NCI-H1092 (cell line): ENCODE measurements around the gene ABTB2.

Experiments
- DNase-seq: peaks from one replicate; lab custom pipeline; 2025; lab: John Stamatoyannopoulos, UW

Gene ABTB2

DNA sequence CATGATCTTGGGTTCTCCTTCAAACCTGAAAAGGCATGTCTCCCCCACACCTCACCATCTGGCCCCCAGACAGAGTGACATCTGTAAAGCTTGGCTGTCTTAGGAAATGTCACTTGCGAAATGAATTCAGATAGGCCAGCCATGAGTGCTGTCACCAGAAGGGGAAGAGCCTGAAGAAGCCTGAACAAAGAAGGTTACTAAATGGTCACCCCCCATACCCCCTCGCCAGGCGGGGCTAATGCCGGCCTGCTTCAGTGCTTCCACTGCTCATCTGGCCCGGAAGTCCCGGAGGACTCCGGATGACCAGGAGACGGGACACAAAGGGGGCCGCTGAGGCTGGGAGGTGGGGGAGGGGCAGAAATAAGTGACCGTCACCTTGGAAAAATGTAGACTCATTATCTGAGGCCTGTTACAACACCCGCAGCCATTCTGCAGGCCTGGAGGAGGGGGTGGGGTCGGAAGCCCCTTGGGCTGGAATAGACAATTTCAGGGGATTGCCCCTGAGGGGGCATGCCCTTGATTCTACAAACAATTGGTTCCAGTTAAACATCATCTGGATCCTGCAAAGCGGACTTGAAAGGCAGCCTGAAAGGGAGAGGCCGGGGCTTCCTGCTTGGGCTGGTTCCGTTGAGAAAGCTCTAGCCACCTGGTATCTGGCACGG is 209.2 kb downstream of the ABTB2 start:
- DNase-seq = no peak

DNA sequence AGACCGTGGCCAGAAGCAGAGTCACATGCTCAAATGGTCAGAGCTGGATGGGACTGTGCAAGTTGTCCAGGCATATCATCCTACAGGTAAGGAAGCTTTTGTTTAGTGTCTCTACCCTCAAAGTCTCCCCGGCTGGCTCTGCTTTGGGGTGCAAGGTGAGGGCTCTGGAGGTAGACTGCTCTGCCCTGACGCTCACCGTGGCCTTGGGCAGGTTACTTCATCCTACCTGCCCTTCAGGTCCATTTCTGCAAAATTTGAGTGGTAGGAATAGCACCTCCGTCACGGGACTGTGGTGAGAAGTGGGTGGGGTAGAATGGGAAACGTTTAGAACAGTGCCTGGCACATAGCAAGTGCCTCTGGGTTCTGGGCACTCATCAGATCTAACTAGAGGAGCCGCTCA is 210.2 kb downstream of the ABTB2 start:
- DNase-seq = no peak

DNA sequence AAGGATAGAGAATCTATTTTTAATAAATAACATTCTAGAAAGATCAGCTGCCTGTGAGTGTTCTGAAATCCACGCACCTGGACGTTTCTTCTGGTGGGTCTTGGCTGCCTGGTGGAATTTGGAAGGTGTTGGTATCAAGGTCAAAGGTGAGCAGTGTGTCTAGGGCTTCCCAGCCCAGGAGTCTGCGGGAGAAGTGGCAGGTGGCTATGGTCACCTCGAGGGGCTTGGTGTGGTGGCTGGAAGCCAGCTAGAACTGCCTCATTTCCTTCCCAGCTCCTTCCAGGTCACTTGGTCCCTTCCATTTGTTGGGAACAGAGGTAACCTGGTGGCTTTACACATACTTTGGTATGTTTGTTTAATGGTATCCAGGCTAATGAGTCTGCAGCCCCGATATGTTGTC is 210.9 kb downstream of the ABTB2 start:
- DNase-seq = no peak

DNA sequence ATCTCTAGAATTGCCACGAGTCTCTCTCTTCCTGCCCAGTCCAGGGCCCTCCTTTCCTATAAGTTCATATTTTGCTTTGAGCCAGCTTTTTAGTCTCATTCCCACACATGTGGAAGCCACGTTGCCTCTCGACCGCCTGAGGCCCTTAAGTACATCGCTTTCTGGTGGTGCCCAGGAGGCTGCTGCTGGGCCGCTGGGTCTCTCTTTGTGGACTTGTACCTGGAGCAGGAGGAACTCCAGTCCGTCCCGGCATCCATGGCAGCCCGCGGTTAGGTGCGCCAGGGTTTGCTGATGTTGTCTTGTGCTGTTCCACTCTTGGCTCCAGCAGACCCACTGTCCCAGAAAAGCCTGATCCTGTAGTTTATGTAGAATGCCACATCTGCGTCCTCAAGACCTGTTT is 211.4 kb downstream of the ABTB2 start:
- DNase-seq = no peak

DNA sequence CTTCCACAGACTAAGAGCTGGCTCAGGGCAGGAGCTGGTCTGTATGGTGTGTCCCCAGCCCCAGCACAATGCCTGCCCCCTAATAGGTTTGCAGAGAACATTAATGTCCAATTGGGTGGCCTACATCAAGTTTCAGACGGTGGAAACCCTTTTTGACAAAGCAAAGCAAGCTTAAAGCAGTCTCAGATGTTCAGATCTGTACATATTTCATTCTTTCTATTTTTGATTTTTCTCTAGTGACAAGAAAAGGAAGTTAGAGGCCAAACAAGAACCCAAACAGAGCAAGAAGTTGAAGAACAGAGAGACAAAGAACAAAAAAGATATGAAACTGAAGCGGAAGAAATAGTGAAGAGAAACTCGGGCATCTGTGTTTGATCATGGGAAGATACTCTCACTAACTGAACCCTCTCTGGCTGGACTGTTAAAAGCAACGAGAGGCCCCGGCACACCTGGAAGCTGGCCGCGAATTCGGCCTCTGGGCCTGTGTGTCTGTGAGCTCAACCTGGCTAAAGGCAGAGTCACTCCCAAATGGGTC is 211.9 kb downstream of the ABTB2 start:
- DNase-seq = no peak

DNA sequence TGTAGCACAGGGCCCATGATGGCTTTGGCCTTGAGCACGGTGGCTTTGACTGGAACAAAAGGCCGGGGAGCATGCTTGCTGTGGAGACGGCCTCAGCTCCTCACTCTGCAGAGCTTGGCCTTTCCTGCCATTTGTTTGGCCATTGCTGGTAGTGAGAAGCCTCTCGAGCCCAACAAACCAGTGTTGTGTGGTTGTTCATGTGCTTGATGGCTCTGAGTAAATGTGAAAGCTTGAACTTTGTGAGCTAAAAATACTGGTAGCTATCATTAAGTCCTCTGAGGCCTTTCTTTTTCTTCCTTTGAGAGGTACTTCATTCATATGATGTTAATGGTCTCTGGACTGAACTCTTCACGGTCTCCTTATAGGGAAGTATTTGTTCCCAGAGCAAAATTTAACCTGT is 212.7 kb downstream of the ABTB2 start:
- no peak for DNase-seq

DNA sequence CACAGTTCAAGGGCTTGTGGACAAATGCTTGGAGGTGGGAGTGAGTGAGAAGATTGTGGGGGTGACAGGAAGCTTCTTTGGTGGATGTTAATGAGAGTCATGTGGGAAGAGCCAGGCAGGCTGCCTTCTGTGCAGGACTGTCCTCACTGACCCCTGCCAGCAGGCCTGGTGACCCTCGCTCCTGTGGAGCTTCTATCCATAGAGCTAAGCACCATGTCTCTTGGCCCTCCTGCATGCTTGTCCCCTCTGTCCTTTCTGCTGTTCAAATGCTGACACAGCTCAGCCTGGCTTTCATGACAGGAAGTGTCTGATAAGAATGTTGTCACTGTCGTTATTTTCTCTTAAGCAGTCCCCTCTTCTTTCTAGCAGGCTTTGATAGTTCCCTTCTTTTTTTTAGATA is 214.8 kb downstream of the ABTB2 start:
- DNase-seq = no peak

DNA sequence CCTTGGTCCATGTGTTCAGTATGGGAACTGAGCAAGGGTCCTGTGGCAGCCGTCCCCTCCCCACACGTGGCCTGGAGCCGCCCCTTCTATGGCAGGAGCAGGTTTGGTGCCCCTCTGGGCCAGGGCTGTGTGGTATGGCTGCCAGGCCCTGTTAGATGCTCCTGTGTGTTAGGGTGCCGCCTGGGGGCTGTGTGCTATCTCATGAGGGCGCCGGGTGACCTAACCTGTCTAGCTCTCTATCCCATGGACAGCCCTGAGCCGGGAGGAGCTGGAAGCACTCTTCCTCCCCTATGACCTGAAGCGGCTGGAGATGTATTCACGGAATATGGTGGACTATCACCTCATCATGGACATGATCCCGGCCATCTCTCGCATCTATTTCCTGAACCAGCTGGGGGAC is 217.7 kb downstream of the ABTB2 start:
- DNase-seq = no peak

DNA sequence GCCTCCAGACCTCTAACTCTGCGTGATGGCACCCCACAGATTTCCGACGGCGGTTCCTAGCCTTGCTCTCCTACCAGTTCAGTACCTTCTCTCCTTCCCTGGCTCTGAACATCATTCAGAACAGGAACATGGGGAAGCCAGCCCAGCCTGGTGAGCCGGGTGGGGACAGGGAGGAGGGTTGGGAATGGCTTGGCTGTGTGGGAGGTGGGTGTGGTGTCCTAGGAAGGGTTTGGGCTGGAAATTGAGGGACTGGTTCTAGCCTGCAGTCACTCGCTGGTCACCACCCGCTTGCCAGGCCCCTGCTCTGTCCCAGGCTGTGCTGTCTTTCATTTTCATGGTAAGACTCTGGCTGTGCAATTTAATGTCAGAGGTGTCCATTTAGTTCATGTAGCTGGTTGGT is 218.5 kb downstream of the ABTB2 start:
- DNase-seq = no peak

DNA sequence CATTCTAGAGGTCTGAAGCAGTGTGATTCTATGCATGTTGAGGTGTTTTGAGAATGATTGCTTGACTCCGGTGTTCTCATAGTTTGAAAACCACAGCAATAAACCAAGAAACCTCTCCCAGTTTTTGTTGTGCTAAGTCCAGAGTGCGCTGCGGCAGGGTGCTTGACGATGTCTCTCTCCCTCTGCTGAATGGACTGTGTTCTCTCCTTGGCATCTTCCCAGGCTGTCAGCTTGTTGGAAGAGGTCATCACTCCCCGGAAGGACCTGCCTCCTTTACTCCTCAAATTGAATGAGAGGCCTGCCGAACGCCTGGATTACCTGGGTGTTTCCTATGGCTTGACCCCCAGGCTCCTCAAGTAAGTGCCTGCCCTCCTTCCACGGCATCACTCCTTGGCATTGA is 221.4 kb downstream of the ABTB2 start:
- no peak for DNase-seq

DNA sequence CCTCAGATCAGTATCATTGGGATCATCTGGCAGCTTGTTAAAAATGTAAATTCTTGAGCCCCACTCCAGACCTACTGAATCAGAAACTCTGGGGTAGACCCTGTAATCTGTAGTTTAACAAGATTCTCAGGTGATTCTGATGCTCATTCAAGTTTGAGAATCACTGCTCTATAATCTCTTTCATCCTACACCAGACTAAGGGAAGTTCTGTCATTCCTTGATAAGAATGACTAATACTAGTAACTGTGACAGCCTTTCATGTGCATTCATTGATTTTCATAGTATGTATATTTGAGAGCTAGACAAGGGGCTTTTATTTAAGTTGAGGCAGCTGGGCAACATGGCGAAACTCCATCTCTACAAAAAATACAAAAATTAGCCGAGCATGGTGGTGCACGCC is 222.4 kb downstream of the ABTB2 start:
- no peak for DNase-seq

DNA sequence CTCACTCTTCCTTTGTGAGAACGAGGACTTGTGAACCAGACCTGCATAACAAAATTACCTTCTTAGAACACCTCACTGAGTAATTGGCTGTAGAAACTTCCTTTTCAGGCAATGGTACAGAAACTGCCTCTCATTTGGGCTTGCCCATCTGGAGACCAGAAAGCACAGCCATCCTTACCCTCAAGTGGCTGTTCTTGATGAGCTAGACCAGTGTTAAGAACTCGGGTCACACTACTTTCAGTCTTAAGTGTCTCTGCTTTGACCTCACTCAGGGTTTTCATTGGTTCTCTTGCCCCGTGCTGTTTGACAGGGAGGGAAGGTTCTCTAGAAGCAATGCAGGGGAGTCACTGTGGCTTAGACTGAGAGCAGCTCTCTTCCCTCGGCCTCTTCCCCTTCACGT is 223.0 kb downstream of the ABTB2 start:
- no peak for DNase-seq

DNA sequence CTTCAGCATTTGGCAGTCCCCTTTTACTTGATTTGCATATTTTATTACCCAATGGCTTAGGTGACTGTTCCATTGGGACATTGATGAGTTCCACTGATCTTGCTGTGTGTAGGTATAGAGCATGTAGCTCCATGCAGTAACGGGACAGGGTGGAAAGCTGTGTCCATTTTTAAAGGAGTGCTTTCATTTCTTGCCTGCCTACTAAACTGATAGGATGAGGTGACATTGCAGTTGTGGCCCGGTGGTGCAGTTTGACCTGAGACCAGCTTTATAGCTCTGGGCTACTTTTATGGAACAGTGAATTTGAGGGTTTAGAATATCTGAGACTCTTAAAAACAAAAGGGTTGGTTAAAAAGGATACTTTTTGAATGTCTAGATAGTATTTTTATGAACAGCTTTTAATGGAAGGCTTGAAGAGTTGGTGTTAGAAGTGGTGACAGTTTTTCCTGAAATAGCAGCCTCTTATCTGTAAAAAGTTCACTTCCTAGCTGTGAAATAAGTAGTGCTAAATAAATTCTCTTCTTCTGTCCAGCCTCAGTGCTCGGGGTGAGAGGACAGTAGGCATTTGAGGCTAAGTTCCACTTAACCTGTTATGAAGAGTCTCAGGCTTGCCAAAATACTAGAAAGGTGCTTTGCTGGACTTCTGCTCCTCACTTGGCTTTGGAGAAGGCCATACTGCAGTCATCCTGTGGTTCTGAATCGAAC is 225.4 kb downstream of the ABTB2 start:
- no peak for DNase-seq

DNA sequence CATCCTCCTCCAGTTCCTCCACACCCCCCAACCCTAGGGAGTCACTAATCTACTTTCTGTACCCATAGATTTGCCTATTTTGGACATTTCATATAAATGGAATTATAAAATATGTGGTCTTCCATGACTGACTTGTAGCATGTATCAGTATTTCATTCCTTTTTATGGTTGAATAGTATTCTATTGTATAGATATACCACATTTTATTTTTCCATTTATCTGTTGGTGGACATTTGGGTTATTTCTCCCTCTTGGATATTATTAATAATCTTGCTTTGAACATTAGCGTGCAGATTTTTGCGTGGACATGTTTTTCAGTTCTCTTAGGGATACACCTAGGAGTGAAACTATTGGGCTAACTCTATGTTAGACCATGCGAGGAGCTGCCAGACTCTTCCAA is 229.0 kb downstream of the ABTB2 start:
- DNase-seq = no peak

DNA sequence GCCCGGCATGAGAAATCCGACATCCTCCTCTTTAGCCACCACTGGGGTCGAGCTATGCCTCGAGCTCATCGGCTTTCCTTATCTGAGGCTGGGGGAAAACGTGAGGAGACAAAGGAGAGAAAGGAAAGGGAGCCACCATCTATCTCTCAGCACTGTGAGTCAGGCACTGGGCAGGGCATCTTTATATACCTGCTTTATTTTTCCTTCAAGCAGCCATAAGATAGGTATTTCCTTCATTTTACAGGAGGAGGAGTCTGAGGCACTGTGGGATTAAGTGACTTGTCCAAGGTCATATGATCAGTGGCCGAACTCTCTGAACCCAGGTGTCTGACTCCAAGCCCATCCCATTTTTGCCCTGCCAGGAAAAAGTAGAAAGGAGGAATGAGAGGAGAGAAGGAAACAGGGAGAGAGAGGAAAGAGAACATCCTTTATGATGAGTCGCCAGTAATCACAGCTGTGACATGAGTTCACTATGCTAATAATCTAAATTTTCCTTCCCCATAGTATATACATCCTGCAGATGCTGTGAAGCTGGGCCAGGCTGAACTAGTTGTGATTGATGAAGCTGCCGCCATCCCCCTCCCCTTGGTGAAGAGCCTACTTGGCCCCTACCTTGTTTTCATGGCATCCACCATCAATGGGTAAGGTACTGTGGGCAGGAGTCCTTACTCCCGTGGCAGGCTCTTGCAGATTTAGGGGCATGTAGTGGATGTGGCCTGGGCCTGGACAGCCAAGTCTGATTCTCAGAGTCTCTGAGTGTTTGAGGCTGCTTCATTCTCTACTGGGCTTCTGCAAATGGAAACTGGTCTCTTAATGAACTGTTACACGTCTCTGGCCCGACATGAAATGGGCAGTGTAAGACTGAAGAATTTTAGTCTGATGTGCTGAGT is 230.6 kb downstream of the ABTB2 start:
- DNase-seq = no peak

DNA sequence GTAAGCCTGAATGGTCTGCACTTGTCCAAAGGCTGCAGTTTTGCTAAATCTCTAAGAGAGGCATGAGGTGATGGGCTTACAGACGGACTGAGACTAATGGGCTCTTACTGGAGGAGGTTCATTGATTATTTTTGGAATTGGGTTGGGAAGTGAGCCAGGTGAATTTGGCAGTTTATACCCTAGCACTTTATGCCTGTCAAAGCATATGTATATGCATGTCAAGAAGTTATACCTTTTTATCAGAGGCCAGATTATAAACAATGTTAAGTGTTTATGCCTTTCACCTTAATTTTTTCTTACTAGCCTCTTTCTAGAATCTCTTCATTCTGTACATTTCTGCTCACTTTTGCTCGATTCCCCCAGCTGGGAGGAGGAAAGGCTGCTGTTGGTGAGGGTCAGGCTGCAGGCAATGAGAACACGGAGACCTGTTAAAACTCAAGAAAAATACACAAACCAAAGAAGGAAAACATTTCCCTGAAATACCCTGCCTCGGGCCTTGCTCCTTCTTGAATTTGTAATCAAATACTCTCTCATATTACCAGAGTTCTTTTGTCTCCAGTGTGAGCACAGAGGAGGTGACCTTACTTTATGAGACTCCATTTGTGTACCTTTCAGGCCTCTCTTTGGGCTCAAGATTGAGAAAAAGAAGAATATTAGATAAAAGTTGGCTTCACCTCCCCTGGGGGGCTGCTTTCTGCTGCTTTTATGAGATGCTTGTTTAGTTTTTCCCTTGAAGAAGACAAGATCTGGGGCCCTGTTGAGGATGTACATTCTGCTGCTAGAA is 232.7 kb downstream of the ABTB2 start:
- DNase-seq = no peak

DNA sequence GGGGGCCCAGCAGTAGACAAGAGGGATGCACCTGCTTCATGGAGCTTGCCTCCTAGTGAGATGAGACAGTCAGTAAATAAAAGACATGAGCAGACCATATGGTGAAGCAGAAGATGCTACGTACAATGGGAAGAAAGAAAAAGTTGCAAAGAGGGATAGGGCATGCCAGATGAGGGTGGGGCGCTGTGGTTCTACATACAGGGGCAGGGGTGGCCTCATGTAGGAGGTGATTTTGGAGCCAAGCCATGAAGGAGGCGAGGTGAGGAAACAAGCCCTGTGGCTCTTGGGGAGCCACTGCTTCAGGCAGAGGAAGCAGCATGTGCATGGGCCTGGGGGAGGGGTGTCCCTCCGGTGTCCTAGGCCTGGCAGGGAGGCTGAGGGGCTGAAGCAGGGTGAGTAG is 237.2 kb downstream of the ABTB2 start:
- no peak for DNase-seq

DNA sequence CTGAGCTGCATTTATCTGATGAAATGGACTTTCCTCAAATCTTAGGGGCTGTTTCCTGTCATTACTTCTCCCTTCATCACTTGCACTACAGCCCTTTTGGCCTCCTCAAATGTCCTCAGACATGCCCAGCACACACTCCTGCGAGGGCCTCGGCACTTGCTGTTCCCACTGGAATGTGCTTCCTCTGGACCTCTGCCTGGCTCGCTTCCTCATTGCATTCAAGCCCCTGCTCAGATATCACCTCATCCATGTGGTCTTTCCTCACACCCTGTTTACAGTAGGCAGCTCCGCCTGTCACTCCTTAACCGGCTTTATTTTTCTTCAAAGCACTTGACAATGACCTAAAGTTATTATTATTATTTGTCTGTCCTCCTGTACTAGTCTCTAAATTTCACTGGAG is 243.3 kb downstream of the ABTB2 start:
- DNase-seq = no peak

DNA sequence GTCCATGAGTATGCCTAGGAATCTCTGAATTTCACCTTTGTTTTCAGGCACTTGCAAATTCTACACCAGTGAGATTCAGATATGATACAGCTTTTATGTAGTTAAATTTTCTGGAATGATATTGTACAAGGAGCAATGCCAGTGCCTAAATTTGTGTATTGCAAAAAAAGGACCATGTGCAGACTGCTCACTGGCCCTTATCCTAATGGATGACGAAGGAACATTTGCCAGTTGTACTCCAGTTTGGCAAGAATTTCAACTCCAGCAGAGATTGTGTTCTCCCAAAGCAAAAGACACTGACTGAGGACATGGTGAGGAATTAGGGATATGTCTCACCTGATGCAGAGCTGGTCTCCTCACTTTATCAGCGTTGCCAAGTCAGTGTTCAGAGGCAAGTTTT is 243.8 kb downstream of the ABTB2 start:
- DNase-seq = no peak

DNA sequence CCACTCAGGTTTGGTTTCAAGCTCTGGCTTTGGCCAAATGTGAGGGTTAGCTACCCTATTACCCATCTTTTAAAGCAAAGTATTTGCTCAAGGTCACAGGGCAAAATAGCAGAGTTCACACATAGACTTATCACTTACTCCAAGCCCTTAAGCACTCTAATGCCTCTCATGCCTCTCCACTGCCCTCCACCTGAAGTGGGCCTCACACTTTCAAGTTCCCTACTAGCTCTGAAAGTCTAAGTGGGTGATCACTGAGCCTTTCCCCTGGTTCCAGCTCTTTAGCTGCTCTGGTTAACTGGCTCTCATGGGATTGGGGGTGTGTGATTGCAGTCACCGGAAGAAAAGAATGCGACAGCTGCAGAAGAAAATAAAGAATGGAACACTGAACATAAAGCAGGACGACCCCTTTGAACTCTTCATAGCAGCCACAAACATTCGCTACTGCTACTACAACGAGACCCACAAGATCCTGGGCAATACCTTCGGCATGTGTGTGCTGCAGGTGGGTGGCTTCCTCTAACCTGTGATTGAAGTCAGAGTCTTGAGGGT is 246.0 kb downstream of the ABTB2 start:
- DNase-seq = no peak

DNA sequence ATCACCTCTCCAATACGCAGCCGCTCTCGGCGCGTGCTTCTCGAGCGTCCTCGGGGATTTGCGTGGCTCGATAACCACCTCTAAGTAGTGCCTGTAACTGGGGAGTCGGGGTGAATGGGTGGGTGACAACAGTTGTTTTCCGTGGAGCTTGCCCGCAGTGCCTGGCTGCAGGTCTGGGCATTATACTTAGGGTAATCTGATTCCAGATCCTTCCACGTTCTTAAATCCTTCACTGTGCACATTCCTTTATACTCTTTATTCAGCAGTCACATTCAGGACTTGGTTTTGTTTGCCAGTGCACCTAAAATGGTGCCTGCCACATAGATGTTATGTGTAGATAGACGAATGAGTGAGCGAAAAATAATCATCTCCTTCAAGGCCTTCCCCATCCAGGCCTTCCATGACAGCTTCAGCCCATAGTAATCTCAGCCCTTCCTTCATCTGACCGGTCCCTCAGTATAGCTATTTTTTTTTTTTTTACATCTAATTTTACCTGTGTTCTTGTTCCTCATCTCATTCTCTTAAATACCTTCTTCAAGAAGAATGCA is 251.8 kb downstream of the ABTB2 start:
- DNase-seq = no peak
